ENCODE measurements around the gene GPC6. TPM values are rescaled to one million over a fixed set of nuclear protein-coding genes. Genes with fewer than 3 reads are reported as not detected.

The GPC6 gene
- total and polyA plus RNA-seq, 2 donors (not counting 1 experiment from before 2014, with no cell fraction given), result not detected

- H3K9me3 ChIP-seq (ENCODE audit: control extremely low read depth in 1 of 3, control insufficient read depth in 2 of 3, insufficient read depth in 1 of 3, low read length in 2 of 3), result no peaks in the 10 kb centered on the region
- no peaks in the 10 kb centered on the region for H3K79me2 ChIP-seq (ENCODE audit: control insufficient read depth, insufficient read depth, low read length)
- no peak for DNase-seq
- H3K9ac ChIP-seq (ENCODE audit: low read length), result no peak overlapping the region
- ChIA-PET POLR2A (no interaction called here), CTCF (no interaction called here)
- Mint-ChIP-seq H3K4me1 (no peaks in the 10 kb centered on the region), H3K27ac (no peak overlapping the region), H3K4me3 (no peak overlapping the region), H3K27me3 (no peaks in the 10 kb centered on the region), H3K9me3 (ENCODE audit: insufficient read depth) (no peaks in the 10 kb centered on the region)
- no CpG with 5 or more reads among the region's 1 CpG for WGBS (ENCODE audit: insufficient coverage)
- H2AFZ ChIP-seq (ENCODE audit: insufficient read depth, low read depth, low read length, poor library complexity, severe bottlenecking), result no peak overlapping the region
- no peak for TF ChIP-seq EZH2 (IDR thresholded peaks at IDR 0.05; ENCODE audit: borderline replicate concordance, insufficient read depth, low read depth, low read length, poor library complexity, severe bottlenecking)
- TF ChIP-seq CTCF (IDR thresholded peaks at IDR 0.05), result no peak
- H3K4me3 ChIP-seq (ENCODE audit: control extremely low read depth in 1 of 5, extremely low read depth in 1 of 5, insufficient read depth in 1 of 5, low read depth in 2 of 5, low read length in 4 of 5), result no peak overlapping the region
- no peaks in the 10 kb centered on the region for H4K20me1 ChIP-seq (ENCODE audit: control insufficient read depth, insufficient read depth, low read length, poor library complexity, severe bottlenecking)
- no peaks in the 10 kb centered on the region for H3K36me3 ChIP-seq (replicated peaks in 1 of 2; ENCODE audit: control extremely low read depth in 1 of 2, control insufficient read depth in 1 of 2, extremely low read depth in 1 of 2, insufficient read depth in 2 of 2, low read length in 1 of 2)
- H3K4me1 ChIP-seq (ENCODE audit: control insufficient read depth in 2 of 2, insufficient read depth in 2 of 2, low read length in 2 of 2), result no peaks in the 10 kb centered on the region
- intact Hi-C loops (cut with micrococcal nuclease), result no loop called here
- no peaks in the 10 kb centered on the region for H3K27me3 ChIP-seq (replicated peaks in 1 of 4; ENCODE audit: control extremely low read depth in 1 of 4, control insufficient read depth in 3 of 4, insufficient read depth in 4 of 4, low read length in 3 of 4)
- no peak overlapping the region for H3K27ac ChIP-seq (ENCODE audit: low read length in 2 of 2)
- ATAC-seq (ENCODE audit: low read depth), result no peak
- H3K4me2 ChIP-seq (replicated peaks; ENCODE audit: low read depth, low read length, poor library complexity, severe bottlenecking), result no peak overlapping the region
Measured at GRCh38 chr13:93535251-93535650, 308.6 kb downstream of the GPC6 start.

- H2AFZ ChIP-seq (ENCODE audit: insufficient read depth, low read depth, low read length, poor library complexity, severe bottlenecking), result no peak overlapping the region
- peaks cover 6% of the 10 kb centered on the region for H3K9me3 Mint-ChIP-seq (ENCODE audit: insufficient read depth)
- H3K9me3 ChIP-seq (ENCODE audit: control extremely low read depth in 1 of 3, control insufficient read depth in 2 of 3, insufficient read depth in 1 of 3, low read length in 2 of 3), result no peaks in the 10 kb centered on the region
- no peaks in the 10 kb centered on the region for H3K36me3 ChIP-seq (replicated peaks in 1 of 2; ENCODE audit: control extremely low read depth in 1 of 2, control insufficient read depth in 1 of 2, extremely low read depth in 1 of 2, insufficient read depth in 2 of 2, low read length in 1 of 2)
- TF ChIP-seq CTCF (IDR thresholded peaks at IDR 0.05), result no peak
- 86% methylated on average over 5 of the region's 6 CpGs for WGBS (ENCODE audit: insufficient coverage)
- H4K20me1 ChIP-seq (ENCODE audit: control insufficient read depth, insufficient read depth, low read length, poor library complexity, severe bottlenecking), result no peaks in the 10 kb centered on the region
- H3K79me2 ChIP-seq (ENCODE audit: control insufficient read depth, insufficient read depth, low read length), result no peaks in the 10 kb centered on the region
- H3K4me1 Mint-ChIP-seq, result no peaks in the 10 kb centered on the region
- CTCF ChIA-PET, result no interaction called here
- POLR2A ChIA-PET, result no interaction called here
- no peaks in the 10 kb centered on the region for H3K27me3 Mint-ChIP-seq
- no peak overlapping the region for H3K4me3 ChIP-seq (ENCODE audit: control extremely low read depth in 1 of 5, extremely low read depth in 1 of 5, insufficient read depth in 1 of 5, low read depth in 2 of 5, low read length in 4 of 5)
- no peak overlapping the region for H3K9ac ChIP-seq (ENCODE audit: low read length)
- no peaks in the 10 kb centered on the region for H3K27me3 ChIP-seq (replicated peaks in 1 of 4; ENCODE audit: control extremely low read depth in 1 of 4, control insufficient read depth in 3 of 4, insufficient read depth in 4 of 4, low read length in 3 of 4)
- H3K27ac Mint-ChIP-seq, result no peak overlapping the region
- H3K27ac ChIP-seq (ENCODE audit: low read length in 2 of 2), result no peak overlapping the region
- H3K4me1 ChIP-seq (ENCODE audit: control insufficient read depth in 2 of 2, insufficient read depth in 2 of 2, low read length in 2 of 2), result no peaks in the 10 kb centered on the region
- no peak for ATAC-seq (ENCODE audit: low read depth)
- no peak overlapping the region for H3K4me2 ChIP-seq (replicated peaks; ENCODE audit: low read depth, low read length, poor library complexity, severe bottlenecking)
- no peak for DNase-seq
- no peak overlapping the region for H3K4me3 Mint-ChIP-seq
- intact Hi-C loops (cut with micrococcal nuclease), result no loop called here
Measured at GRCh38 chr13:93539914-93540313, 313.3 kb downstream of the GPC6 start.

Data from B cell (primary cell).